Measurements from ENCODE around the gene C16orf96.

The C16orf96 gene

GRCh38 chr16:4552541-4552940 lies 3.6 kb upstream of the C16orf96 start:
- Histone ChIP-seq H3K27ac (no peak overlapping the region), H3K4me3 (ENCODE audit: low read depth in 1 of 2, low read length in 1 of 2) (no peak overlapping the region), H3K4me1 (ENCODE audit: control insufficient read depth in 1 of 2, insufficient read depth in 1 of 2, low read depth in 1 of 2, low read length in 1 of 2) (no peaks in the 10 kb centered on the region), H3K27me3 (no peaks in the 10 kb centered on the region), H3K36me3 (no peaks in the 10 kb centered on the region), H3K9me3 (no peaks in the 10 kb centered on the region)
- no peak for TF ChIP-seq CTCF (IDR thresholded peaks at IDR 0.05)

- Histone ChIP-seq H3K27ac (no peak overlapping the region), H3K4me3 (ENCODE audit: low read depth in 1 of 2, low read length in 1 of 2) (no peak overlapping the region), H3K4me1 (ENCODE audit: control insufficient read depth in 1 of 2, insufficient read depth in 1 of 2, low read depth in 1 of 2, low read length in 1 of 2) (no peaks in the 10 kb centered on the region), H3K27me3 (no peaks in the 10 kb centered on the region), H3K9me3 (no peaks in the 10 kb centered on the region), H3K36me3 (no peaks in the 10 kb centered on the region)
- no peak for TF ChIP-seq CTCF (IDR thresholded peaks at IDR 0.05)
These were observed 440 bp downstream of the C16orf96 start for GRCh38 chr16:4556580-4556979.

GRCh38 chr16:4557973-4558372 lies 1.8 kb downstream of the C16orf96 start:
- Histone ChIP-seq H3K9me3 (no peaks in the 10 kb centered on the region), H3K4me1 (ENCODE audit: control insufficient read depth in 1 of 2, insufficient read depth in 1 of 2, low read depth in 1 of 2, low read length in 1 of 2) (no peaks in the 10 kb centered on the region), H3K4me3 (ENCODE audit: low read depth in 1 of 2, low read length in 1 of 2) (no peak overlapping the region), H3K36me3 (no peaks in the 10 kb centered on the region), H3K27me3 (no peaks in the 10 kb centered on the region), H3K27ac (no peak overlapping the region)
- TF ChIP-seq CTCF (IDR thresholded peaks at IDR 0.05): no peak

GRCh38 chr16:4561596-4561995 lies 5.5 kb downstream of the C16orf96 start:
- H3K36me3 ChIP-seq: no peaks in the 10 kb centered on the region
- no peaks in the 10 kb centered on the region for H3K27me3 ChIP-seq
- no peak for TF ChIP-seq CTCF (IDR thresholded peaks at IDR 0.05)

GRCh38 chr16:4564661-4565267 lies 8.6 kb downstream of the C16orf96 start:
- Histone ChIP-seq H3K36me3 (no peaks in the 10 kb centered on the region), H3K27ac (no peak overlapping the region), H3K9me3 (no peaks in the 10 kb centered on the region), H3K4me3 (ENCODE audit: low read depth in 1 of 2, low read length in 1 of 2) (no peak overlapping the region), H3K27me3 (no peaks in the 10 kb centered on the region), H3K4me1 (ENCODE audit: control insufficient read depth in 1 of 2, insufficient read depth in 1 of 2, low read depth in 1 of 2, low read length in 1 of 2) (no peaks in the 10 kb centered on the region)
- no peak for TF ChIP-seq CTCF (IDR thresholded peaks at IDR 0.05)

More at GRCh38 chr16:4561596-4561995, 5.5 kb downstream of the C16orf96 start:
- Histone ChIP-seq H3K9me3 (no peaks in the 10 kb centered on the region), H3K27ac (no peak overlapping the region), H3K4me1 (ENCODE audit: control insufficient read depth in 1 of 2, insufficient read depth in 1 of 2, low read depth in 1 of 2, low read length in 1 of 2) (no peaks in the 10 kb centered on the region), H3K4me3 (ENCODE audit: low read depth in 1 of 2, low read length in 1 of 2) (no peak overlapping the region)
